WI38 (cell line): ENCODE measurements around the gene IZUMO2.

Experiments
- H3K4me3 ChIP-seq: 2 replicates; pipeline ENCODE4 v1.5.1; 2011; ENCODE audit warnings: low read depth, mild to moderate bottlenecking, control low read depth, low read length
- TF ChIP-seq, protein P1 (sequence below): IDR thresholded peaks from 2 replicates; pipeline ENCODE4 v1.5.1; 2012; ENCODE audit warnings: low read depth, mild to moderate bottlenecking, control low read depth, low read length

The IZUMO2 gene

DNA sequence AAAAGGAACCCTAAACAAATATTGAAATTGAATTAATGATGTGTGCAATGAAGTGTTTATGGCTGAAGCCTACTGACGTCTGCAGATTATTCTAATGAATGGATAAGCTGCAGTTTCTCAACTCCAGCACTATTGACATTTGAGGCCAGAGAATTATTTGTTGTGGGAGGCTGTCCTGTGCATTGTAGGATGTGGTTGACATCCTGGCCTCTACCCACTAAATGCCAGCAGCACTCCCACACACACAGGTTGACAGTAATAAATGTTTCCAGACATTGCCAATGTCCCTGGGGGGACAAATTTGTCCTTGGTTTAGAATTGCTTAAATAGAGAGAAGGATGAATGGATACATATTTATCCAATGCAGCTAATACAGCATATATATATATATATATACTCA, 21.1 kb upstream of the IZUMO2 start:
- H3K4me3 ChIP-seq: no peak overlapping the region
- TF ChIP-seq, protein P1, sequence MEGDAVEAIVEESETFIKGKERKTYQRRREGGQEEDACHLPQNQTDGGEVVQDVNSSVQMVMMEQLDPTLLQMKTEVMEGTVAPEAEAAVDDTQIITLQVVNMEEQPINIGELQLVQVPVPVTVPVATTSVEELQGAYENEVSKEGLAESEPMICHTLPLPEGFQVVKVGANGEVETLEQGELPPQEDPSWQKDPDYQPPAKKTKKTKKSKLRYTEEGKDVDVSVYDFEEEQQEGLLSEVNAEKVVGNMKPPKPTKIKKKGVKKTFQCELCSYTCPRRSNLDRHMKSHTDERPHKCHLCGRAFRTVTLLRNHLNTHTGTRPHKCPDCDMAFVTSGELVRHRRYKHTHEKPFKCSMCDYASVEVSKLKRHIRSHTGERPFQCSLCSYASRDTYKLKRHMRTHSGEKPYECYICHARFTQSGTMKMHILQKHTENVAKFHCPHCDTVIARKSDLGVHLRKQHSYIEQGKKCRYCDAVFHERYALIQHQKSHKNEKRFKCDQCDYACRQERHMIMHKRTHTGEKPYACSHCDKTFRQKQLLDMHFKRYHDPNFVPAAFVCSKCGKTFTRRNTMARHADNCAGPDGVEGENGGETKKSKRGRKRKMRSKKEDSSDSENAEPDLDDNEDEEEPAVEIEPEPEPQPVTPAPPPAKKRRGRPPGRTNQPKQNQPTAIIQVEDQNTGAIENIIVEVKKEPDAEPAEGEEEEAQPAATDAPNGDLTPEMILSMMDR: no peak

DNA sequence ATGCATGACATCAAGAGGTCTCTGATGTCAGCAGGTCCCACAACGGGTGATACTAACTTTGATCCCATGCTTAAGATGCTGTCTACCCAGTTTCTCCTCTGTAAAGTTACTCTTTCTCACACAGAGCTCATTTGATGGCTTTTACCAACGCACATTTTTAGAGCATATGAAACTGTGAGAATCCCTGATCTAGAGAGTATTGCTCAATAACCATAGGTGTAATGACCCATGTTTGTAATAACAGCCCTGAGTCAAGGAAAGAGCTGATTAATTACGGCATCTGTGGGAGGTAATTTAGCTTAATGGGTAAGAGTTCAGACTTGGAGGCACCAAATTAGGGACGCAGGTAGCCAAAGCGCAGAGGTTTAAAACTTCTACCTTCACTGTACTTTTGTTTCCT, 18.0 kb upstream of the IZUMO2 start:
- H3K4me3 ChIP-seq: no peak overlapping the region
- TF ChIP-seq, protein P1: no peak

DNA sequence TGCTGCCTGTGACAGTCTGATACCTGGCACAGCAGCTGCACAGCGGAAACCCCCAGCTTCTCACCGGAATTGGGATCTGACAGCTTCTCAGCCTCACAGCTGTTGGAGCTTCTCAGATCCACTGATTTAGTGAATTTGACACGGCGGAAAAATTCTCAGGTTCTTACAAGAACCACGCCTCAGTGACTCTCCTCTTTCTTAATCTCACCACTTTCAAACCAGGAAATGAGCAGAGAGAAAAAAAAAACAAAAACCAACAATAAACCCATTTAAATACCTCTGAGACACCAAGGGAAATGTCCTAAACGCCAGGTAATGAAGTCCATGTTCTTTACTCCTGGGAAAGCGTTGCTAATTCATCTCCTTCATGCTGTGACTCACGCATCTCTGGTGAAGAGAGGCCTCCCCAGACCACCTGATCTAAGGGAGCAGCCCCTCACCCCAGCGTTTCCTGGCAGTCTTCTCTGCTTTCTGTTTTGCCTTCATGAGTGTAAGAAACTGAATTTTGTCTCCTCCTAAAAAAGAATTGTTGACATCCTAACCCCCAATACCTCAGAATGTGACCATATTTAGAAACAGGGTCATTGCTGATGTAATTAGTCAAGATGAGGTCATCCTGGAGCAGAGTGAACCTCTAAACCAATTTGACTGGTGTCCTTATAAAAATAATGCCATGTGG, 15.9 kb upstream of the IZUMO2 start:
- TF ChIP-seq, protein P1: no peak
- H3K4me3 ChIP-seq: no peak overlapping the region

DNA sequence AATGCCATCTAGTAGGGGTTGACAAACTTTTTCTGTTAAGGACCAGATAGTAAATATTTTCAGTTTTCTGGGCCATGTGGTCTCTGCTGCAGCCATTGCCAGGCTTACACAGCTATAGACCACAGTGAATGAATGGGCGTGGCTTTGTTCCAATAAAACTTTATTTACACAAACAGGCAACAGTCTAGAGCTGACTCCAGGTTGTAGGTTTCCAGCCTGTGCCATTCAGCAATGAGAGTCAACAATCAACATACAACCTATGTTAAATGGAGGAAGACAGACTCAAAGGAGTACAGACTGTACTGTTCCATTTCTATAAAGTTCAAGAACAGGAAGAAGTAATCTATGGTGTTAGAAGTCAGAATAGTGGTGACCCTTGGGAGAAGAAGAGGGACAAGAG, 15.2 kb upstream of the IZUMO2 start:
- H3K4me3 ChIP-seq: no peak overlapping the region
- TF ChIP-seq, protein P1: no peak

DNA sequence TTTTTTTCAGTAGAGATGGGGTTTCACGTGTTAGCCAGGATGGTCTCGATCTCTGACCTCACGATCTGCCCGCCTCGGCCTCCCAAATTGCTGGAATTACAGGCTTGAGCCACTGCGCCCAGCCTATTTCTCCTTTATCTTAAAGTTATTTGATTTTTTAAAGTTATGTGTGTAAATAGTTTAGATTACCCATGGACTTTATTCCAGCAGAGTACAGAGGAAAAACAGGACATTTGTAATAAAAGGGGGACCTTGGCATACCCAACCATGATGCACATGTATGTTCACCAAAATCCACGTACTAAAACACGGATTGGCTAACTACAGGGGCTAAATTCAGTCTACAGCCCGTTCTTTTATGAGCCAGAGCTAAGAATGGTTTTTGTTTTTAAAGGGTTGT, 13.7 kb upstream of the IZUMO2 start:
- TF ChIP-seq, protein P1: no peak

DNA sequence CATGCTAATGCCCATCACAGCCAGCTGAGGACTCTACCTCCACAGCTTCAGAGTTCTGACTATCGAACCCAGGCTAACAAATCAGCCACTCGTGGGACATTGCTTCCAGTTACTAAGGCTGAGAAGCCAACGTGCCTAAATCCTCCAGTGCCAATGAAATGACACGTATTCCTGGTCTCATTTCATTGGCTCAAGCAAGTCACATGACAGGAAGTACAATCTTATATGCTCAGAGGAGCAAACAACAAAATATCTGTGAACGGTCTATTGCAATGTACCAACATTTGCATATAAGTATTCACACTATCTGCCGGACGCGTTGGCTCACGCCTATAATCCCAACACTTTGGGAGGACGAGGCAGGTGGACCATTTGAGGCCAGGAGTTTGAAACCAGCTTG, 12.8 kb upstream of the IZUMO2 start:
- TF ChIP-seq, protein P1: no peak

More for the DNA sequence above, 13.7 kb upstream of the IZUMO2 start:
- H3K4me3 ChIP-seq: no peak overlapping the region

DNA sequence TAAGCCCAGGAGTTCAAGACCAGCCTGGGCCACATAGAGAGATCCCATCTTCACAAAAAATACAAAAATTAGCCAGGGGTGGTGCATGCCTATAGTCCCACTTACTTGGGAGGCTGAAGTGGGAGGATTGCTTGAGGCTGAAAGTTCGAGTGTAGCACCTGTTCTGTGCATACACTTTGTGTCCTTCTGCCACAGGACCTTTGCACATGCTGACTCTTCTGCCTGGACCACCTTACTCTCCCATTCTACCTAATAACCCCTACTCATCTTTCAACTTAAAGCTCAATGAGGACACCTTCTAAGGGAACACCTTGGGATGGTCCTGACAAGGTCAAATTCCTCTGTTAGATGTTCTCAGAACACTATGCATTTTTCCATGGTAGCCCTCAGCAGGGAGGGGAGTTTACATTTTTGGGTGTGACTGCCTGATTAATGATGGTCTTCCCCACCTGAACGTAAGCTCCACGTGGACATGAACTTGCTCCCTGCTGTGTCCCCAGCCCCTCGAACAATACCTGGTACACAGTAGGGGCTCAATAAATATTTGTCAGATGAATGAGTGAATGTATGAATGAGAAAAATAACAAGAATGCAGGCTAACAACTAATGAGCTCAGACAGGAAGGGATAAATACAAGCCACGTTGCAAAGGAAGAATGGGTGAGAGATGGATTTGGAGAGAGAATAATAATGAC, 11.2 kb upstream of the IZUMO2 start:
- no peak overlapping the region for H3K4me3 ChIP-seq
- TF ChIP-seq, protein P1: no peak

More for the DNA sequence above, 12.8 kb upstream of the IZUMO2 start:
- H3K4me3 ChIP-seq: no peak overlapping the region
